Measurements from ENCODE around the gene POU2F3.
A peak's percentile ranks its signal among the peaks of the same experiment; 100 is the strongest.

POU2F3 gene

GRCh38 chr11:120335908-120336640 lies 96.1 kb downstream of the POU2F3 start, which contains the start of gene ARHGEF12 (continued):
- peak; percentile 88 for TF ChIP-seq ZBTB26 (tag by site-specific recombination; optimal IDR thresholded peaks at IDR 0.05)
- TF ChIP-seq ZNF664 (tag by site-specific recombination; IDR thresholded peaks at IDR 0.05), result peak; percentile 55; the same call in 1 of the 2 replicates
- peak; percentile 81 for TF ChIP-seq ZBTB8A (tag by site-specific recombination; IDR thresholded peaks at IDR 0.05)
- peak; percentile 44; the same call in 1 of the 2 replicates for TF ChIP-seq EGR2 (tag by site-specific recombination; IDR thresholded peaks at IDR 0.05; ENCODE audit: low read depth)
- no peak for TF ChIP-seq ZNF132 (tag by site-specific recombination; IDR thresholded peaks at IDR 0.05; ENCODE audit: borderline replicate concordance)
- peak; percentile 95 for TF ChIP-seq IKZF3 (tag by site-specific recombination; IDR thresholded peaks at IDR 0.05)
- no peak for TF ChIP-seq SETDB1 (IDR thresholded peaks at IDR 0.05; ENCODE audit: insufficient read length, low read length)
- TF ChIP-seq ZNF670 (tag by site-specific recombination; IDR thresholded peaks at IDR 0.05; ENCODE audit: low read depth), result no peak

GRCh38 chr11:120336641-120337354 lies 96.9 kb downstream of the POU2F3 start:
- peak overlapping the region; percentile 84 for H3K4me3 ChIP-seq (ENCODE audit: low read depth, low read length)
- H3K27ac ChIP-seq (ENCODE audit: extremely low read depth, low read depth, low read length), result peak overlapping the region; percentile 94
- ChIA-PET CTCF (interaction anchor here (1.5 to 2.4 kb wide), 3 partner anchors 11 to 95 kb away, joined by 7 to 13 read pairs (median 9); partner anchors contain the start of gene TLCD5), POLR2A (interaction anchor here (0.6 to 2.1 kb wide), 14 partner anchors 9 to 348 kb away, joined by 3 to 5 read pairs (median 4); no protein-coding TSS in a partner anchor)
- no peaks in the 10 kb centered on the region for H3K36me3 ChIP-seq (ENCODE audit: control insufficient read depth in 2 of 2, insufficient read depth in 1 of 2, low read length in 2 of 2)
- H3K9me3 ChIP-seq (ENCODE audit: control insufficient read depth, insufficient read depth, low read depth, low read length), result no peaks in the 10 kb centered on the region
- no peaks in the 10 kb centered on the region for H3K4me1 ChIP-seq (ENCODE audit: control insufficient read depth, insufficient read depth, low read length)
- no peak for TF ChIP-seq ZNF138 (tag by site-specific recombination; IDR thresholded peaks at IDR 0.05; ENCODE audit: borderline replicate concordance)
- TF ChIP-seq ZNF175 (tag by site-specific recombination; IDR thresholded peaks at IDR 0.05), result no peak
- no peak for TF ChIP-seq GFI1B (tag by site-specific recombination; IDR thresholded peaks at IDR 0.05)
- TF ChIP-seq TRIM28 (IDR thresholded peaks at IDR 0.05; ENCODE audit: borderline replicate concordance, low read length), result no peak
- no peak for TF ChIP-seq ZNF701 (tag by site-specific recombination; IDR thresholded peaks at IDR 0.05)
- TF ChIP-seq ZNF558 (tag by site-specific recombination; IDR thresholded peaks at IDR 0.05), result no peak
- no peak for TF ChIP-seq ZNF16 (tag by site-specific recombination; IDR thresholded peaks at IDR 0.05; ENCODE audit: low read depth)
- no peak for TF ChIP-seq ZNF341 (tag by site-specific recombination; IDR thresholded peaks at IDR 0.05; ENCODE audit: low read depth)
- no peak for TF ChIP-seq SALL2 (tag by site-specific recombination; IDR thresholded peaks at IDR 0.05; ENCODE audit: borderline replicate concordance)
- TF ChIP-seq SP7 (tag by site-specific recombination; IDR thresholded peaks at IDR 0.05), result no peak
- TF ChIP-seq ZNF645 (tag by site-specific recombination; IDR thresholded peaks at IDR 0.05), result no peak
- no peak for TF ChIP-seq ZNF169 (tag by site-specific recombination; IDR thresholded peaks at IDR 0.05)
- no peak for TF ChIP-seq ZNF24 (tag by site-specific recombination; IDR thresholded peaks at IDR 0.05)
- TF ChIP-seq ZNF830 (tag by site-specific recombination; IDR thresholded peaks at IDR 0.05; ENCODE audit: low read depth), result no peak
- no peak for TF ChIP-seq ZNF707 (tag by site-specific recombination; IDR thresholded peaks at IDR 0.05)
- no peak for TF ChIP-seq SETDB1 (IDR thresholded peaks at IDR 0.05; ENCODE audit: insufficient read length, low read length)
- no peak for TF ChIP-seq ZNF132 (tag by site-specific recombination; IDR thresholded peaks at IDR 0.05; ENCODE audit: borderline replicate concordance)
- no peak for TF ChIP-seq ZNF768 (tag by site-specific recombination; IDR thresholded peaks at IDR 0.05)
- TF ChIP-seq ZBTB20 (tag by site-specific recombination; IDR thresholded peaks at IDR 0.05), result peak; percentile 89; the same call in 1 of the 2 replicates
- TF ChIP-seq ZNF10 (tag by site-specific recombination; IDR thresholded peaks at IDR 0.05), result no peak
- TF ChIP-seq ZNF544 (tag by site-specific recombination; IDR thresholded peaks at IDR 0.05), result no peak
- TF ChIP-seq ZNF600 (tag by site-specific recombination; IDR thresholded peaks at IDR 0.05), result no peak; the same call in 1 of the 2 replicates
- TF ChIP-seq ZNF398 (tag by site-specific recombination; IDR thresholded peaks at IDR 0.05), result peak; percentile 8; the same call in 1 of the 2 replicates
- no peak for TF ChIP-seq HOXC10 (CRISPR knock-in tag; IDR thresholded peaks at IDR 0.05)
- no peak for TF ChIP-seq HOXA7 (CRISPR knock-in tag; IDR thresholded peaks at IDR 0.05; ENCODE audit: borderline replicate concordance)
- TF ChIP-seq SP3 (tag by site-specific recombination; IDR thresholded peaks at IDR 0.05), result no peak
